Spleen (tissue), 7 donors: Measurements from ENCODE around the gene HDAC3.

ENCODE experiments used
- POLR2A ChIP-seq, 3 donors: fragments of 450-650 bp; IDR thresholded peaks; one replicate each; pipeline ENCODE4 v1.5.1; 2017; ENCODE audit warnings: antibody characterized with exemption in 3 of 3, mild to moderate bottlenecking in 1 of 3
- TF ChIP-seq, protein P1 (sequence below), 11 experiments: fragments of 200-600 bp in 7 of 11; fragments of 450-650 bp in 4 of 11; sonication (generic) in 4 of 11; IDR thresholded peaks in 8 of 11; conservative IDR thresholded peaks in 3 of 11; 1 replicate in 7 of 11; 2 replicates in 4 of 11; pipeline versions ENCODE4 v1.4.0 to v1.8.0; 2016 to 2021; ENCODE audit warnings: antibody characterized with exemption in 11 of 11, inconsistent platforms in 4 of 11, mild to moderate bottlenecking in 1 of 11
- donor health status: DM: no; HTN: no; CAD: no; lungs with moderate emphysema.
- donor health status: DM: no; HTN: no; CAD: no.
- donor health status: DM: no; HTN: no; CAD: no.

DNA sequence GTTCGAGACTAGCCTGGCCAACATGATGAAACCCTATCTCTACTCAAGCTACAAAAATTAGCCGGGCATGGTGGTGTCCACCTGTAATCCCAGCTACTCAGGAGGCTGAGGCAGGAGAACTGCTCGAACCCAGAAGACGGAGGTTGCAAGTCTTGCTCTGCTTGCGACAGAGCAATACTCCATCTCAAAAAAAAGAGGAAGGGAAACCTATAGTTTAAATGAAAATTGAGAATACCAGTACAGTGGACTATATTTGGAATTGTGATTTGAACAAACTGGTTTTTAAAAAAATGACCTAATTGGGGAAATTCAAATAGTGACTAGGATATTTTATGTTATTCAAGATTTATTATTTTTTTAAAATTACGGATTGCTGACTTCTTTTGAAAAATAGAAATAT is 51.1 kb downstream of the HDAC3 start:
- TF ChIP-seq, protein P1, sequence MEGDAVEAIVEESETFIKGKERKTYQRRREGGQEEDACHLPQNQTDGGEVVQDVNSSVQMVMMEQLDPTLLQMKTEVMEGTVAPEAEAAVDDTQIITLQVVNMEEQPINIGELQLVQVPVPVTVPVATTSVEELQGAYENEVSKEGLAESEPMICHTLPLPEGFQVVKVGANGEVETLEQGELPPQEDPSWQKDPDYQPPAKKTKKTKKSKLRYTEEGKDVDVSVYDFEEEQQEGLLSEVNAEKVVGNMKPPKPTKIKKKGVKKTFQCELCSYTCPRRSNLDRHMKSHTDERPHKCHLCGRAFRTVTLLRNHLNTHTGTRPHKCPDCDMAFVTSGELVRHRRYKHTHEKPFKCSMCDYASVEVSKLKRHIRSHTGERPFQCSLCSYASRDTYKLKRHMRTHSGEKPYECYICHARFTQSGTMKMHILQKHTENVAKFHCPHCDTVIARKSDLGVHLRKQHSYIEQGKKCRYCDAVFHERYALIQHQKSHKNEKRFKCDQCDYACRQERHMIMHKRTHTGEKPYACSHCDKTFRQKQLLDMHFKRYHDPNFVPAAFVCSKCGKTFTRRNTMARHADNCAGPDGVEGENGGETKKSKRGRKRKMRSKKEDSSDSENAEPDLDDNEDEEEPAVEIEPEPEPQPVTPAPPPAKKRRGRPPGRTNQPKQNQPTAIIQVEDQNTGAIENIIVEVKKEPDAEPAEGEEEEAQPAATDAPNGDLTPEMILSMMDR (IDR thresholded peaks at IDR 0.05 in 8 of 11, conservative IDR thresholded peaks at IDR 0.05 in 3 of 11) = no peak
- no peak for TF ChIP-seq POLR2A (IDR thresholded peaks at IDR 0.05)
